Activated T-helper 1 cell treated with Interleukin-2 at 50 U/mL for 16 hours (primary cell): ENCODE data around the gene CIAO2B.

Experiments used
- DNase-seq: peaks from one replicate; pipeline ENCODE4 v3.0.0-alpha.2; 2020; ENCODE audit warnings: low read depth

The CIAO2B gene

DNA sequence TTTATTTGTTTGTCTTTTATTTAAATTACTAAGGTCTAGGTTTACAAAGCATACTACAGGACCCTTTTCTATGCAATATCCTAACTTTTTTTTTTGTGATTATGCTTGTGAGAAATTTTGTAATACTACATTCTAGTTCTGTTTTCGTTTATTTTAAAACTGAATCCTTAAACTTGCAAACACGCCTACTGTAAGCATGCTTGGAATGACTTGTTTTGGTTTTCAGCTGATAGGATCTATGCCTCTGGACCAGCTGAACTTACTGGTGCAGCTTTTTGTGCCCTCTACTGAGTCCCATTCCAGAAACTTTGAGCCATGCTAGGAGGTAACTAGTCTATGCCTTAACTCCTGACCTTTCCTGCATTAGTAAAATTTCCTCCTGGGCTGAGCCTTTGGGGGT, 47.9 kb downstream of the CIAO2B start:
- DNase-seq: no peak

DNA sequence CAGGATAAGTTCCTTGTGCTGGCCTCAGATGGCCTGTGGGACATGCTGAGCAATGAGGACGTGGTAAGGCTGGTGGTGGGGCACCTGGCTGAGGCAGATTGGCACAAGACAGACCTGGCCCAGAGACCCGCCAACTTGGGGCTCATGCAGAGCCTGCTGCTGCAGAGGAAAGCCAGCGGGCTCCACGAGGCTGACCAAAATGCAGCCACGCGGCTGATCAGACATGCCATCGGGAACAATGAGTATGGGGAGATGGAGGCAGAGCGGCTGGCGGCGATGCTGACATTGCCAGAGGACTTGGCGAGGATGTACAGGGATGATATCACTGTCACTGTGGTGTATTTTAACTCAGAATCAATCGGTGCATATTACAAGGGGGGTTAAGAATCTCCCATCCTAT, 48.7 kb downstream of the CIAO2B start:
- DNase-seq: no peak

DNA sequence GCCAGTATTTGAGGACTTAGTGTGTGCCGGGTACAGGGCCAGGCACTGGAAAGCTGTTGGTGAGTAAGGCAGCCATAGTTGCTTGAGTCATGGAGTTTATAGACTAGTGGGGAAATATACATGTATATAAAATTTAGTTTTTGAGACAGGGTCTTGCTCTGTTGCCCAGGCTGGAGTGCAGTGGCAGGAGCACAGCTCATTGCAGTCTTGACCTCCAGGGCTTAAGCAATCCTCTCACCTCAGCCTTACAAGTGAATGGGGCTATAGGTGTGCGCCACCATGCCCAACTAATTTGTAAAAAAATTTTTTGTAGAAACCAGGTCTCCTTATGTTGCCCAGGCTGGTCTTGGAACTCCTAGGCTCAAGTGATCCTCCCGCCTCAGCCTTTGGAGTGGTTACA, 51.5 kb downstream of the CIAO2B start:
- no peak for DNase-seq
